Tibial artery (tissue), 4 donors: ENCODE measurements around the gene MOB3C.

ENCODE experiments used
- DNase-seq, 2 donors: peaks; one replicate each; pipeline ENCODE4 v3.0.0-alpha.2; 2019
- H3K27ac ChIP-seq, 2 donors: fragments of 200-600 bp; sonication (generic) in 1 of 2; 1 replicate in 1 of 2; 2 replicates in 1 of 2; pipeline ENCODE4 v1.5.1; 2018 to 2019; ENCODE audit warnings: mild to moderate bottlenecking in 1 of 2
- H3K27me3 ChIP-seq, 2 donors: fragments of 200-600 bp; sonication (generic) in 1 of 2; one replicate each; pipeline versions ENCODE4 v1.5.1 to v1.6.0; 2016 to 2019
- H3K36me3 ChIP-seq, 3 donors: fragments of 200-600 bp; sonication (generic) in 2 of 3; one replicate each; pipeline ENCODE4 v1.5.1; 2016 to 2019; ENCODE audit warnings: mild to moderate bottlenecking in 2 of 3
- H3K4me1 ChIP-seq, 4 donors: fragments of 200-600 bp; sonication (generic) in 2 of 4; 1 replicate in 3 of 4; 2 replicates in 1 of 4; pipeline ENCODE4 v1.5.1; 2016 to 2019
- H3K4me3 ChIP-seq, 2 donors: fragments of 200-600 bp; sonication (generic) in 1 of 2; 1 replicate in 1 of 2; 2 replicates in 1 of 2; pipeline ENCODE4 v1.5.1; 2018 to 2019; ENCODE audit warnings: mild to moderate bottlenecking in 2 of 2
- H3K9me3 ChIP-seq, 3 donors: fragments of 200-600 bp; sonication (generic) in 1 of 3; one replicate each; pipeline ENCODE4 v1.5.1; 2016 to 2019
- CTCF ChIP-seq, 2 experiments: fragments of 200-600 bp in 1 of 2; fragments of 450-650 bp in 1 of 2; IDR thresholded peaks; one replicate each; pipeline ENCODE4 v1.5.1; 2017 to 2019; ENCODE audit warnings: antibody characterized with exemption in 2 of 2, mild to moderate bottlenecking in 1 of 2, moderate library complexity in 1 of 2
- intact Hi-C: fragments of 100-400 bp; cut with DNase I; formaldehyde crosslinking; loops from one replicate; pipeline ENCODE4 v1.15.0; 2023; ENCODE audit warnings: low total_unique reads

The MOB3C gene

DNA sequence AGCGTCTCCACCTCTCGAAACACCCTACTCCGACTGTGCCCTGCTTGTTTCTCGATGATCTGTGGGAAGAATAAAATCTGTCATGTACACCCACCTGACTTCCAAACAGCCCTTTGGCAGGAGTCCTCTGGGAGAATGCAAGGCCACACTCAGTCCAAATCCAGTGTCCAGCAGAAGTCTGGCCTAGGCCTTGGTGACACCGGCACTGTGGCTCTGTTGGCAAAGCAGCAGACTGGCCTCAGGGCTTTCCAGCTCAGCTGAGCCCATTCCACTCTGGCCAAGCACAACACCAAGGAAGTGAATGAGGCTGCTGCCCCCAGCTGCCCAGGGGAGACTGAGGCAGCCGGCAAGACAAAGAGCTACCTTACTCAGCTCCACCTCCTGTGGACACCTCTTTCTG lies 40.0 kb downstream of the MOB3C start:
- peaks cover 39 to 77% (median 63%) of the 10 kb centered on the region in 3 donors for H3K36me3 ChIP-seq
- no peak overlapping the region for H3K27ac ChIP-seq
- DNase-seq = no peak

GRCh38 chr1:46575778-46576177 lies 40.8 kb downstream of the MOB3C start:
- peak in 1 of 2 donors; percentile 37 for DNase-seq
- intact Hi-C loops = no loop called here
- no peaks in the 10 kb centered on the region for H3K27me3 ChIP-seq
- H3K4me3 ChIP-seq = no peak overlapping the region
- H3K9me3 ChIP-seq = no peaks in the 10 kb centered on the region
- no peak overlapping the region for H3K27ac ChIP-seq
- no peak for TF ChIP-seq CTCF (IDR thresholded peaks at IDR 0.05)
- H3K4me1 ChIP-seq = peaks cover 0 to 12% (median 0%) of the 10 kb centered on the region in 4 donors
- H3K36me3 ChIP-seq = peaks cover 39 to 78% (median 66%) of the 10 kb centered on the region in 3 donors

More for the DNA sequence above, 40.0 kb downstream of the MOB3C start:
- H3K4me1 ChIP-seq = peaks cover 0 to 12% (median 0%) of the 10 kb centered on the region in 4 donors
- intact Hi-C loops = no loop called here
- TF ChIP-seq CTCF (IDR thresholded peaks at IDR 0.05) = no peak
- H3K9me3 ChIP-seq = no peaks in the 10 kb centered on the region
- H3K27me3 ChIP-seq = no peaks in the 10 kb centered on the region
- no peak overlapping the region for H3K4me3 ChIP-seq

GRCh38 chr1:46575300-46575699 lies 41.3 kb downstream of the MOB3C start:
- TF ChIP-seq CTCF (IDR thresholded peaks at IDR 0.05) = no peak
- H3K27me3 ChIP-seq = no peaks in the 10 kb centered on the region
- intact Hi-C loops = no loop called here
- peaks cover 37 to 78% (median 67%) of the 10 kb centered on the region in 3 donors for H3K36me3 ChIP-seq
- peaks cover 0 to 12% (median 0%) of the 10 kb centered on the region in 4 donors for H3K4me1 ChIP-seq
- no peak overlapping the region for H3K4me3 ChIP-seq
- H3K9me3 ChIP-seq = no peaks in the 10 kb centered on the region
- peak in 1 of 2 donors; percentile 32 for DNase-seq
- H3K27ac ChIP-seq = no peak overlapping the region

GRCh38 chr1:46571691-46572225 lies 44.9 kb downstream of the MOB3C start:
- Histone ChIP-seq H3K27ac (no peak overlapping the region), H3K36me3 (peaks cover 21 to 66% (median 33%) of the 10 kb centered on the region in 3 donors), H3K4me1 (peaks cover 0 to 12% (median 0%) of the 10 kb centered on the region in 4 donors), H3K27me3 (no peaks in the 10 kb centered on the region), H3K4me3 (no peak overlapping the region), H3K9me3 (no peaks in the 10 kb centered on the region)
- peak in 1 of 2 donors; percentile 53 for DNase-seq
- no peak for TF ChIP-seq CTCF (IDR thresholded peaks at IDR 0.05)
- intact Hi-C loops = no loop called here

GRCh38 chr1:46569884-46570725 lies 46.5 kb downstream of the MOB3C start:
- intact Hi-C loops = no loop called here
- H3K4me1 ChIP-seq = peaks cover 0 to 12% (median 0%) of the 10 kb centered on the region in 4 donors
- DNase-seq = peak in 1 of 2 donors; percentile 62
- no peak overlapping the region for H3K27ac ChIP-seq
- TF ChIP-seq CTCF (IDR thresholded peaks at IDR 0.05) = no peak
- no peaks in the 10 kb centered on the region for H3K9me3 ChIP-seq
- H3K36me3 ChIP-seq = peaks cover 21 to 66% (median 31%) of the 10 kb centered on the region in 3 donors
- H3K4me3 ChIP-seq = no peak overlapping the region
- H3K27me3 ChIP-seq = no peaks in the 10 kb centered on the region
